HuH-7.5 (cell line): ENCODE data around the gene CHEK2.
"Not testable (repeated sequence)": the region's sequence is repeated elsewhere in the genome, so short reads cannot be mapped to it uniquely, and the experiment has no call there.

Experiments used
- DNase-seq: peaks from one replicate; pipeline ENCODE4 v3.0.0; 2011; ENCODE audit warnings: low spot score

CHEK2 gene

DNA sequence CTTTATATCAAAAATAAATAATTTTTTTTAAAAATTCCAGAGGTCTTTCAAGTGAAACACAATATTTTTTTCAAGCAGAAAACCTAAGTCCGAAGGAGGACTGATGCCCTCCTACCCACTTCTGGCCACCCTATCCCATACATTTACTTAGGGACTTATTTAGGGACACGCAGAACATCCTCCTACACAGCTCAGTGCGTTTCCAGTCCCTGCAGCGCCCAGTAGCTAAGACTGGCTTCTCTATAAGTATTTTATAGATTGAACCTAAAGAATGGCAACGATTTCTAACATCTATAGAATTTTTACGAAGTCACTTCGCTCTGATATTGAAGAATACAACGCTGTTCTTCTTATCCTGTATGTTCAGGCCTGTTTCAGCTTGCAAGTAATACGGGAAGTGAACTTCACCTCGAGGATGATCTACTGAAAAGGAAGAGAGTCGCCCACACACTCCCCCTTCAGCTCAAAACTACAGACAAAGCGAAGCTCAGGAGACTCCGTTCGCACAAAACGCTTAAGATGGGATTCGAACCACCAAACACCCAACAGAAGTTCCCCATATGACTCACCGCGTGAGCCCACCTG lies 328 bp downstream of the CHEK2 start:
- DNase-seq, result no peak

- not testable (repeated sequence) for DNase-seq
Measured at GRCh38 chr22:28738876-28739275, 2.7 kb downstream of the CHEK2 start.

DNA sequence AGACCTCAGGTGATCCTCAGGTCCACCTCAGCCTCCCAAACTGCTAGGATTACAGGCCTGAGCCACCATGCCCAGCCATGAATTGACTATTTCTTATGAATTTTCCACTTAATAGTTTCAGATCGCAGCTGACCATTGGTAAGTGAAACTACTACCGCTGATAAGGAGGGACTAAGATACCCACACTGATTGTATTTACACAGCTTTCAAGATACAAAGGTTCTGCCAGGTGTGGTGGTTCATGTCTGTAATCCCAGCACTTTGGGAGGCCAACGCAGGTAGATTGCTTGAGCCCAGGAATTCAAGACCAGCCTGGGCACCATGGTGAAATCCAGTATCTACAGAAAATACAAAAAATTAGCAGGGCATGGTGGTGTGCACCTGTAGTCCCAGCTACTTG lies 3.9 kb downstream of the CHEK2 start:
- DNase-seq, result no peak

DNA sequence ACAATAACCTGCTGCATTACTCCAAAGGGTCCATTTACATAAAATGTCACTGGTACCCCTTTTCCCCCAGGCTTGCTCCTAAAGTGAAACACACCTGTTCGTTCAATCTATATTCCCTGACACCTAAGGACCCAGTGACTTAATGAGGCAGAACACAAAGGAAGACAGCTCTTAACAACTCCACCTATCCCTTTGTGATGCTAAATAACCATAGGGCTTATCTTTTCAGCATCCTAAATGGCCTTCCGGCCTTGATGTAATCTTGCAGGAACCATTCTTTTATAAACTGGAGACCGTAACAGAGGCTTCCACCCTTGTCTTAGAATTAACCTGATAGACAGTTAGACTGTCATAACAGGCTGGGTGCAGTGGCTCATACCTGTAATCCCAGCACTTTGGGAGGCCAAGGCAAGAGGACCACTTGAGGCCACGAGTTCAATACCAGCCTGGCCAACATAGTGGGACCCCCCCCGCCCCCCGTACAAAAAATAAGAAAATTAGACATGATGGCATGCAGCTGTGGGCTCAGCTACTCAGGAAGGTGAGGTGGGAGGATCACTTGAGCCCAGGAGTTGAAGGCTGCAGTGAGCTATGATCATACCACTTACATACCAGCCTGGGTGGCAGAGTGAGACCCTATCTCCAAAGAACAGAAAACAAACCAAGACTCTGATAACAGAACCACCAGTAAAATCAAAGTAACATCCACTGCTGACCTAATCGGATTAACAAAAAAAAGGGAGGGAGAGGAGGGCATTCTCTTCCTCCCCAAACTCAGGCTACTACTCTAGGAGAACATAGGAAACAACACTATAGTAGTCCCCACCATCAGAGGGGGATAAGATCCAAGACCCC lies 5.1 kb downstream of the CHEK2 start:
- DNase-seq, result no peak

GRCh38 chr22:28734393-28734792 lies 7.2 kb downstream of the CHEK2 start:
- DNase-seq, result no peak

DNA sequence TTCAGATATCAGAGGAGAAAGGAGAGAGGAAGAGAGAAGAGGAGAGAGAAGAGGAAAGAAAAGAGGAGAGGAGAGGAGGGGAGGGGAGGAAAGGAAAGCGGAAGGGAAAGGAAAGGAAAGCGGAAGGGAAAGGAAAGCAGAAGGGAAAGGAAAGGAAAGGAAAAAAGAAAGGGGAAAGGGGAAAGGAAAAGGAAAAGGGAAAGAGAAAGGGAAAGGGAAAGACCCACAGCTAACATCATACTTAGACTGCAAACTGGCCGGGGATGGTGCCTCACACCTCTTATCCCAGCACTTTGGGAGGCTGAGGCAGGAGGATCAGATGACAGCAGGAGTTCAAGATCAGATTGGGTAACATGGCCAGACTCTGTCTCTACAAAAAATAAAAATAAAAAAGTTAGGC lies 11.4 kb downstream of the CHEK2 start:
- DNase-seq, result no peak

GRCh38 chr22:28728621-28729313 lies 12.9 kb downstream of the CHEK2 start:
- DNase-seq, result no peak

GRCh38 chr22:28728002-28728401 lies 13.6 kb downstream of the CHEK2 start:
- no peak for DNase-seq

- no peak for DNase-seq
Measured at GRCh38 chr22:28718044-28718443, 23.6 kb downstream of the CHEK2 start.

GRCh38 chr22:28716686-28717085 lies 24.9 kb downstream of the CHEK2 start:
- DNase-seq, result no peak

- no peak for DNase-seq
Measured at GRCh38 chr22:28715611-28716010, 26.0 kb downstream of the CHEK2 start.

- no peak for DNase-seq
Measured at GRCh38 chr22:28714043-28714628, 27.5 kb downstream of the CHEK2 start.

DNA sequence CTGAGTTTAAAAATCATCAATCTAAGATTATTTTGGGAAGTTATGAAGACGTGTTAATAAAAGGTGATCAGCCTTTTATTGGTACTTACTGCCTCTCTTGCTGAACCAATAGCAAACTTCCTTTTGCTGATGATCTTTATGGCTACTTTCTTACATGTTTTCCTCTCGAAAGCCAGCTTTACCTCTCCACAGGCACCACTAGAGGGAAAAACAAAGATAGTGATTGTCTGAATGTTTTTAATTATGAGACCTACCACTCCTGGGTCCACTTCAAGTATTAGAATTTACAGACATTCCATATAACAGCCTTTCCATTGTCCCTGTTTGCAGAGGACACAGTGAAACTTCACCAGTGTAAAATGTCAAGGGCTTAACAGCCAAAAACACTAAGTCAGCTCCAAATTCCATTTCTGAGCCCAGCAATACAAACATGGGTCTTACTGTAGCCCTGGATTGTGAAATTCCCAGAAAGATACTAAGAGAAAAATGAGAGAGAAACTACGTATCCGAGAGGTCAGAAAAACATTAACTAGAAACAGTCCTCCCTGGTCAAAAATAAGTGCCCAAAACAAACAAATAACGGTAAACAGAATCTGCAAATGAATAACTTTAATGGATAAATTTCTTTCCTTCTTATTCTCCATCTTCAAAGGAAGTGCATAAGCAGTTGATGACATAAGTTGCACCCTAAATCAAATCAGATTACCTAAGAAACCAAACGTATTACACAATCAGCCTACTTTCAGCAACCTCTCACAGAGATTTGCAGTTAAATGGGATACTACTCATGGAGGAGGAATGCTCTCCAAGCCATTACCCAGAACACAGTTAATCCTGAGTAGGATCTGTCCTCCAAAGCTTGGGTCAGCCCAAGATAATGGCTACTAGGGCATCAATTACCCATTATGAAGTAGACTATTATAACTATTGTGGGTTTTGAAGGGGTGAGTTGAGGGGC lies 29.5 kb downstream of the CHEK2 start:
- peak; percentile 16 for DNase-seq

DNA sequence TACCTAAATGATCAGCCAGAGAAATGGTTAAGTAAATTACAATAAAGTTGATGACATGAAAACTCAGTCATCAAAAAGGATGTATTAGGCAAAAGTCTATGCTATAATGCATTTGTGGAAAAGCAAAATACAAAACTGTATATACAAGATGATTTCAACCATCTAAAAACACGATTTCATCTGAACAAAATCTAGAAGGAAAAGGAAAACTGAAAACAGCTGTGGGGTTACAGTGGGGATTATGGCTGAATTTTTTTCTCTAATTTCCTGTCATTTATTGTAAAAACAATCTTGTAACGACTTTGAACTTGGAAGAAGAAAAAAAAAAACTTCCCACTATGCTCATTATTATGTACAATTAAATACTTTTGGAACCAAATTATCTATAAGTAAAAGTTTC lies 30.3 kb downstream of the CHEK2 start:
- no peak for DNase-seq

DNA sequence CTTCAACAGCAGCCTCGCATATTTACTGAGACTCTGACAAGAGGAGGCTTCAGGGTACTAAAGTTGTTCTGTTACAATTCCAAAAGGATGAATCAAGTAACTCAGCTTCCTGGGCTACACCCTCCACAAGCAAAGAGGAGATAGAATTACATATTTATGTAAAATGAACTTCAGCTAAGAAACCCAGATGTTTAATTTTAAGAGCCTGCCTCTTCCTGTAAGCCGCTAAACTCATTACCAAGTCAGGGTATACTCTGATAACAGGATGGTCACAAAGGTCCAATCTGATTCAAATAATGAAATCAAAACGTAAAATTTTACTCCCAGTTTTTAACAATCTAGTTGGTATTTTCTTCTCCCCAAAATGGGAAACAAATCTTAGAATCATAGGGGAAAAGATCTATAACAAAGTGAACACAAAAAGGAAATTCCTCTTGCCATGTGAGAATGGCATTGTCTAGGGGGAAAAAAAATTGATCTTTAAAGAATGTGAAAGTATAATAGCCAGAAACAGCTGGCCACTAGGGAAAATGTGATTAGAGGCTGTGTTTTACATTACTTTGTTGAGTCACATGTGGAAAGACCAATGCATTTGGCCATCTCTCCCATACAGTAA lies 30.9 kb downstream of the CHEK2 start:
- DNase-seq, result no peak

DNA sequence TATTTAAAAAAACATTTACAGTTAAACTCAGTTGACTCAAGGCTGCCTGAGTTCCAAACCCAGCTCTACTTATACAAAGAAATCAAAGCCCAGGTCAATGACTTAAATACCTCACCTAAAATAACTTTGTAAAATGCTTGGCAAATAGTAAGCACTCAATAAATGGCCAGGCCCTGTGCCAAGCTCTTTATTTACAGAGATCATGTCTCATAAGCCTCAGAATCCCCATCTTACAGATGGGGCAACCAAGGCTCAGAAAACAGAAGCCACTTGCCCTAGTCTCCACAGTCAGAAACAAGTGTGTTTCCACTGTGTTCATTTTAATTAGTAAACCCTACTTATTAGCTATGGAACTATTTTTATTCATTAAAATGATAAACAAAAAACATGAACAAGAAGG lies 31.5 kb downstream of the CHEK2 start:
- no peak for DNase-seq

GRCh38 chr22:28706845-28707244 lies 34.8 kb downstream of the CHEK2 start:
- no peak for DNase-seq

GRCh38 chr22:28703436-28703835 lies 38.2 kb downstream of the CHEK2 start:
- no peak for DNase-seq

DNA sequence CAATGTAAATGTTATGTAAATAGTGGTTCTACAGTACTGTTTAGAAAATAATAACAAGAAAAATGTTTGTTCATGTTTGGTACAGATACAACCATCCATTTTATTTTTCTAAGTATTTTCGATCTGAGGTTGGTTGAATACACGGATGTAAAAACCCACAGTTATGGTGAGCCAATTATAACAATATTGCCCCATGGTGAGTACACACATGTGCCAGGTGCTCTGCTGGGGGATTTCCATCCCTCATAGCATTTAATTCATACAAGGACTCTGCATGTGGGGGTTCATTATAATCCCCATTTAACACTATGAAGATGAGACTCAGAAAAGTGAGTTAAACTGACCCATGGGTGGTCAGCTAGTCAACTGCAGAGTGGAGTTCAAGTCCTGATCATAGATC lies 38.7 kb downstream of the CHEK2 start:
- DNase-seq, result no peak

- DNase-seq, result not testable (repeated sequence)
Measured at GRCh38 chr22:28693041-28693760, 48.4 kb downstream of the CHEK2 start.
